GM12801 (cell line): ENCODE results near the gene LRIG3.

Experiments used
- TF ChIP-seq, protein P1 (sequence below): IDR thresholded peaks from one replicate; pipeline ENCODE4 v1.5.1; 2011; ENCODE audit warnings: control low read depth; ENCODE audit not compliant: insufficient read length; ENCODE audit errors: extremely low read depth

Gene LRIG3

DNA sequence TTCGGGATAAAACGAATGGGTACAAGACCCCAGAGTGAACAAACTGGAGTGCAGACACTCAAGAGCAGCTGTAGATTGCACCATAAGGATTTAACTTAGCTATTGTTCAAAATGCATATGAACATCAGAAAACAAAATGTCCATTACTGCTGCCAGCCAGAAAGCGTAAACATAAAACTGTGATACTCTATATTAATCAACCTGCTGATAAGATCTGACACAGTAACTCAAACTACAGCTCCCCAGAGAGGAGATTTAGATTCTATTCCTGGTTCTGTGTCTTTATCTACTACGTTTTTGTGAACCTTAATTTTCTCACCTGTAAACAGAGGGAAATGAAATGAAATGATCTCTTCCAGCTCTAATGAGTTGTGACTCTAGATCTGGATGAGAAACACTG is 22.3 kb downstream of the LRIG3 start:
- TF ChIP-seq, protein P1, sequence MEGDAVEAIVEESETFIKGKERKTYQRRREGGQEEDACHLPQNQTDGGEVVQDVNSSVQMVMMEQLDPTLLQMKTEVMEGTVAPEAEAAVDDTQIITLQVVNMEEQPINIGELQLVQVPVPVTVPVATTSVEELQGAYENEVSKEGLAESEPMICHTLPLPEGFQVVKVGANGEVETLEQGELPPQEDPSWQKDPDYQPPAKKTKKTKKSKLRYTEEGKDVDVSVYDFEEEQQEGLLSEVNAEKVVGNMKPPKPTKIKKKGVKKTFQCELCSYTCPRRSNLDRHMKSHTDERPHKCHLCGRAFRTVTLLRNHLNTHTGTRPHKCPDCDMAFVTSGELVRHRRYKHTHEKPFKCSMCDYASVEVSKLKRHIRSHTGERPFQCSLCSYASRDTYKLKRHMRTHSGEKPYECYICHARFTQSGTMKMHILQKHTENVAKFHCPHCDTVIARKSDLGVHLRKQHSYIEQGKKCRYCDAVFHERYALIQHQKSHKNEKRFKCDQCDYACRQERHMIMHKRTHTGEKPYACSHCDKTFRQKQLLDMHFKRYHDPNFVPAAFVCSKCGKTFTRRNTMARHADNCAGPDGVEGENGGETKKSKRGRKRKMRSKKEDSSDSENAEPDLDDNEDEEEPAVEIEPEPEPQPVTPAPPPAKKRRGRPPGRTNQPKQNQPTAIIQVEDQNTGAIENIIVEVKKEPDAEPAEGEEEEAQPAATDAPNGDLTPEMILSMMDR = no peak

DNA sequence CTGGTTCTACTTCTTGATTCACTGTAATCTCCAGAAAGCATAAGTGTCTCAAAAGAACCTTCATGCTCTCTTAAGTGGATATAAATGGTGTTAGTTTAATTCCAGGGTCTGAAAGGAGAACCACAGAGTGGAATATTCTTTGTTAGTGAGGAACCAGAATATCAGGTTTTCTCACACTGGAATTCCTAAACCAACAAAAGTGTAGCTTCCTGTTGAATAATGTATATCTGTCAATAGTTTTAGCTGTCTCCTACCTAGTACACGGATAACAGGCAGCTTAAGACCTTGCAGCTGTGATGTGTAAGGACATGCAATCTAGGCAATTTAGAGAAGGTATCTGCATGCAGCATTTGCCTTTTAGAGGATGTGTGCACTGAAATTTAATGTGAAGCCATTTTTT is 24.0 kb downstream of the LRIG3 start:
- TF ChIP-seq, protein P1 = no peak

DNA sequence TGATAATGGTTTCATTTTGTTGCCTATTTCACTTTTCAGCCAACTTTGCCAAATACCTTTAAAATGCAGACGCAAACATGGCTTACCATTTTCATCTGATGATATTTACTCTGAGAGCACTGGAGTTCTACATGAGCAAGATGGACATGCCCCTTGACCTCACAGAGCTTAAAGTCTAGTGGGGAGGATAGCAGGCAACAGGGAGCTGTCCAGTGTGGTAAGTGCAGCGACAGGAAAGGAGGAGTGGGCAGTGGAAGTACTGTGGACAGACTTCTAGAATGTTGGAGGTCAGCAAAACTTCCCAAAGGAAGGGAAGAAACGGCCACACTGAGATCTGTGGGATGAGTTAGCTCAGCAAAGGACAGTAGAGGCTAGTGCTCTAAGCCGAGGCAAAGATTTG is 25.3 kb downstream of the LRIG3 start:
- TF ChIP-seq, protein P1 = no peak

DNA sequence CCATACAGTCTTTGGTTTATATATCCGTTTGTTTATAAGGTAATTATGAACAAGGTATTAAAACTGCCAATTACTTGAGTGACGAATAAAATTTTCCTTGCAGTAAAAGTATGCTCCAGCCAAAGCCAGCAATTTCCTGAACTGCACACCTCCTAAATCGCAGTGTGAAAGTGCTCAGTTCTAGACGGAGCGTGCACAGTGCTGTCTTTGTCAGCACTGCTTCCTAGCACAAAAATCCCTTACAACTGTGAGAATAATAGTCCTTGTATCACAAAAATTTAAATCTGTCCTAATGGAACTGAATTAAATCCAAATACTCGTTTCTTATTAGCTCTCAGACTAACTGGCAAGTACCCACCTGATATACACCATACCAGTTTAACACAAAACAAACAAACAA is 26.3 kb downstream of the LRIG3 start:
- TF ChIP-seq, protein P1 = no peak

DNA sequence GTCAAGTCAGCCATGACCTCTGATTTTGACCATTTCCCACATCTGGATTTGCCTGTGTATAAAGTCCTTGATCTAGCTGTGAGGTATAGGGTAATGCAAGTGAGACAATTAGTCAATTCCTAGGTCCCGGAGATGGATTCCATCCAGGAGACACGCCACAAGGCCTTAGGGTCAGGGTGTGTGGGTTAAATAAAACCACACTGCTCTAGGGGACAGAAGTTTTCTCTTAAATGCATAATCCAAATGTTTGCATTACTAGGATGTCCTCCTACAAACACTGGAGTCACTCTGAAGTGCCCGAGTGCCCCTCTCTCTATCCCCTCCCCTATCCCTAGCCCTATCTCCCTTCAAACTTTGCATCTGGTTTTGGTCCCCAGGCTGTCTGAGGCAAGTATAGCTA is 26.8 kb downstream of the LRIG3 start:
- TF ChIP-seq, protein P1 = no peak

DNA sequence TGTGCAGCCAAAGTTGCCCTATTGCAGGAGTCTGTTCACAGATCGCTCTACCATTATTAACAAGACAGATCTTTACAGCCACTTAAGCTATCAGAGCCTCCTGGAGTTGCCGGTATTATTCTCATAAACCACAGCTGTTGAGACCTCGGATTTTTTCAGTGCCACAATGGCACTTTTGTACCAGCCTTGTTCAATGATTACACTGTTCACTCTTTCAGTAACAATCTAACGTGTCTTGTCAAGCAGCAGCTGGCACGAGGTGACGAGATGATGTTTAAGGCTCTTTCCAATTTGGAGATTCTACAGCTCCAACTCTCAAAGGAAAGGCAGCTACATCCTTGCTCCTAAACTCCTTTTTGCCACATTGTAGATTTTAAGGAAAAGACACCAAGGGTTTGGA is 30.7 kb downstream of the LRIG3 start:
- TF ChIP-seq, protein P1 = no peak

DNA sequence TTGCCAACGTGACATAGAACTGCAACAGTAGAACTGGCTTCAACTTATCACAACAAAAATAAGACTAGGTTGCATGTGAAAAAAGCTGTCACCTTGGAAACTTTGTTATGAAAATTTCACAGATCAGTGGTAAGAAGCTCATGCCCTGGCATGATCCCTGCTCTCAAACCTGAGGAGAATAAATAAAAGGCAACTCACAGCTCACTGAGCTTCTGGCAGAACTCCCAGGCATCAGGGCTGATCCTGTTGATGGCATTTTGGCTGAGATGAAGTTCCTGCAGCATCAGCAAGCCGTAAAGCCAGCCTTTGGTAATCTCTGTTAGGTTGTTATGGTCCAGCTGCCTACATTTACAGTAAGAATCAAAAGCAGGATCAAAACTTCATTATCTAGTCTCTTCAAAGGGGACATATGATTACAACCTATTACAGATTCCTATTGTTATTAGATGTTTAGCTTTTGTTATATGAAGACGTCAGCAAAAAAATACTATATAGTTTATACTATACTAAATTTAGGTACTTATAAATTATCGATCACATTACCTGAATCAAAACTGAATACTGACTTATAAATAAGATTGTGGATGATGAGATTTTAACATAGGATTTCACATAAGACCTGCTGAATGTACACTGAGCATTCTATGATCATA is 32.0 kb downstream of the LRIG3 start:
- TF ChIP-seq, protein P1 = no peak

DNA sequence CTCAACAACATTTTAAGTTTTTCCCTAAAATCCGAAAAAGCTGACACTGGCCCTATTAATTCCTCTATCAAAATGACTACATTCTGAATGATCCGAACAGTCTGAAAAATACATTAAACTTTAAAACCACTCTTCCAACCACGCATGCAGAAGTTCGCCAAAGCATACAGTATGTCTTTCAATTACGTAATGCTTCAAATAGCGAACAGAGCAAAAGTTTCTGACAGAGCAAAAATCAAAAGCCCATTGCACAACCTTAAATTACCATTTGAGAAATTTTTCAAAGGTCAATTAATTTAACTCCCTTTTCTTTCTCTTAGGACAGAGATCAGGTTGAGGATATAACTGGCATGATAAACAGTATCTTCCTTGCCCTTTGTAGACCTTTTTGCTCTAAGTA is 33.2 kb downstream of the LRIG3 start:
- TF ChIP-seq, protein P1 = no peak
